RWPE1 (cell line): ENCODE results near the gene MRPL23.
"Not testable (repeated sequence)": the region's sequence is repeated elsewhere in the genome, so short reads cannot be mapped to it uniquely, and the experiment has no call there.

Experiments
- CTCF ChIA-PET: fragments of 350-600 bp; sonication (Branson Sonifier 250); formaldehyde crosslinking; extraction: SDS; loops from one replicate; lab custom pipeline; 2021; lab: Yijun Ruan, JAX
- POLR2A ChIA-PET: fragments of 400-600 bp; formaldehyde crosslinking; extraction: SDS; loops from one replicate; lab custom pipeline; 2020; ENCODE audit warnings: antibody characterized with exemption; ENCODE audit not compliant: low non-redundant PET; lab: Yijun Ruan, JAX
- DNase-seq: peaks from one replicate; pipeline ENCODE4 v3.0.0; 2012; ENCODE audit warnings: low spot score
- H3K27ac ChIP-seq: fragments of 450-650 bp; 2 replicates; pipeline ENCODE4 v1.5.1; 2017
- CTCF ChIP-seq: fragments of 450-650 bp; conservative IDR thresholded peaks from 2 replicates; pipeline ENCODE4 v1.5.1; 2017; ENCODE audit warnings: low read depth, mild to moderate bottlenecking

Gene MRPL23

GRCh38 chr11:1937616-1938342, 9.4 kb upstream of the MRPL23 start:
- POLR2A ChIA-PET = no interaction called here
- DNase-seq = no peak
- H3K27ac ChIP-seq = no peak overlapping the region
- TF ChIP-seq CTCF = no peak
- CTCF ChIA-PET = interaction anchor here (0.9 kb wide), 1 partner anchor 244 kb away, joined by 3 read pairs; no protein-coding TSS in a partner anchor

DNA sequence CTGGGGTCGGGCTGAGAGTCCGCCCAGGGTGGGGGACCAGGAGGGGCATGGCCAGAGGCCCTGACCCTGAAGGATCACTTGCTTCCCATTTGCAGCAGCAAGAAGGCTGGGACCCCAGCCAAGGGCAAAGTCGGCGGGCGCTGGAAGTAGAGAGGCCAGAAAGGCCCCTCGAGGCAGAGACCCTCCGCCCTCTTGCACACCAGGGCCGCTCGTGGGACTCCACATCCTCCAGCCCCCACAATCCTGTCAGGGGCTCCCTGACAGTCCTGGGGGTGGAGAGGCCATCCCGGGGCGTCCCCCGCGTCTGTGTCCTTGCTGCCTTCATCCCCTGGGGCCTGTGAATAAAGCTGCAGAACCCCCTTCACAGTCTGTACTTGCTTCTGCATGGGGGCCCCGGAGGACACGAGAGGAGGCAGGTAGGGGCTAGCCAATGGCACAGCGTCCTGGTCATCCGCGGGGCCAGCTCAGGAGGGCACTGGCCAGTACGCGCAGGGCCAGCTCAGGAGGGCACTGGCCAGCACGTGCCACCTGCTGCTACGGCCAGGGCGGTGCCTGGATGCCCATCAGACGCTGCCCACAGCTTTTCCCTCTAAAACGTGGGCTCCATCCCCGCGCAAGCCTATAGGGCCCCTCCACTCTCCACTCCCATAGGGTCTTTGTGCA, 8.7 kb upstream of the MRPL23 start:
- H3K27ac ChIP-seq = no peak overlapping the region; the same call in 1 of the 2 replicates
- TF ChIP-seq CTCF = no peak
- POLR2A ChIA-PET = no interaction called here
- CTCF ChIA-PET = interaction anchor here (0.9 kb wide), 1 partner anchor 244 kb away, joined by 3 read pairs; no protein-coding TSS in a partner anchor
- no peak for DNase-seq

- DNase-seq = no peak
- ChIA-PET CTCF (interaction anchor here (0.9 kb wide), 1 partner anchor 245 kb away, joined by 3 read pairs; no protein-coding TSS in a partner anchor), POLR2A (no interaction called here)
- peak overlapping the region; percentile 43 for H3K27ac ChIP-seq
- no peak for TF ChIP-seq CTCF
These were observed 8.0 kb upstream of the MRPL23 start for GRCh38 chr11:1939006-1939625.

GRCh38 chr11:1939788-1940187, 7.3 kb upstream of the MRPL23 start:
- POLR2A ChIA-PET, CTCF ChIA-PET, H3K27ac ChIP-seq, DNase-seq: not testable (repeated sequence)

DNA sequence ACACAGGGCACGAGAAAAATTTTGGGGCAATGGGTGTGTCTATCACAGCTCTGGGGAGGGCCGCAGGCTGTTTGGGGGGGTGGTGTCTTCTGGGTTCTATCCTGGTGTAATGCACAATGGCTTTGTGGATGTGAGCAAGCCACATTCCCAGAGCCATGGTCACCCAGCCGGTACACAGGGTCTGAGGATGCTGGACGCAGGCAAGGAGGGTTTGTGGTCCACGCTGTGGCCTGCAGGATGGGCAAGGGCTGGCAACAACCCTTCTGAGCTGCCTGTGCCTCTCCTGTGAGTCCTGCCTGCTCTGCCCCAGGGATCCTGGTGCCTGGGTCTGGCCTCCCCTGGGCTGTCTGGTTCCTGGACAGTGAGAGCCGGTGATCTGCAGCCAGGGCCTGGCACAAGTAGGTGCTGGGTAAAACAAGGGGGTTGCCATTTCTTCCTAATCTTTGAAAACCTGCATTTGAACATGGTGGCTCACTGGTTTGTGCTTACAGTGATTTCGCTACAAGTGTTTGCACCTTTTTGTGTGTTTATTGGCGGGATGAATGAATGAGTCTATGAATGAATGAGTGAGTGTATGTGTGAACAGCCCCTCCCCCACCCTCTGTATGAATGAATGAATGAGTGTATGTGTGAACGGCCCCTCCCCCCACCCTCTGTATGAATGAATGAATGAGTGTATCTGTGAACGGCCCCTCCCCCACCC, 4.4 kb upstream of the MRPL23 start:
- peak overlapping the region; percentile 75 for H3K27ac ChIP-seq
- DNase-seq = no peak
- ChIA-PET CTCF (no interaction called here), POLR2A (no interaction called here)
- TF ChIP-seq CTCF = no peak

- POLR2A ChIA-PET = no interaction called here
- DNase-seq = no peak
- CTCF ChIA-PET = interaction anchor here (0.5 kb wide), 1 partner anchor 26 kb away, joined by 3 read pairs; no protein-coding TSS in a partner anchor
- peak overlapping the region; percentile 94 for H3K27ac ChIP-seq
- TF ChIP-seq CTCF = no peak
These were observed 3.6 kb upstream of the MRPL23 start for GRCh38 chr11:1943576-1943975.
